HG02763 (cell line): ENCODE data around the gene PTPRA.
"Not testable (repeated sequence)": the region's sequence is repeated elsewhere in the genome, so short reads cannot be mapped to it uniquely, and the experiment has no call there.

ENCODE experiments used
- ATAC-seq: cut with Tn5 transposase; IDR thresholded peaks from one replicate; pipeline ENCODE4 v1.9.1; 2021; ENCODE audit warnings: mild to moderate bottlenecking, moderate library complexity; ENCODE audit not compliant: unreplicated experiment

PTPRA gene

GRCh38 chr20:3031524-3032147 is 158.4 kb downstream of the PTPRA start:
- ATAC-seq = no peak

DNA sequence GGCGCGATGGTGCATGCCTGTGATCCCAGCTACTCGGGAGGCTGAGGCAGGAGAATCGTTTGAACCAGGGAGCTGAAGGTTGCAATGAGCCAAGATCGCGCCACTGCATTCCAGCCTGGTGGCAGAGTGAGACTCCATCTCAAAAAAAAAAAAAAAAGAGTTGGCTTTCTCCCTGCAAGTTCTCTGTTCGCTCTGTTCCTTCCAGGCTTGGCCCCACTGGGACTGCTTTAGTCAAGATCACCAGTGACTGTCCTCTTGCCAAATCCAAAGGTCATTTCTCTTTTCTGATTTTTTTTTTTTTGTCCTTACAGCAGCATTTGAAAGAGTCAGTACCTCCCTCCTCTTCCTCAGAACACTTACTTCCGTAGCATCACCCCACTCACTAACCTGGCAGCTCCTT is 159.3 kb downstream of the PTPRA start:
- no peak for ATAC-seq

- ATAC-seq = no peak
Observed at GRCh38 chr20:3037654-3038053, 164.4 kb downstream of the PTPRA start.

DNA sequence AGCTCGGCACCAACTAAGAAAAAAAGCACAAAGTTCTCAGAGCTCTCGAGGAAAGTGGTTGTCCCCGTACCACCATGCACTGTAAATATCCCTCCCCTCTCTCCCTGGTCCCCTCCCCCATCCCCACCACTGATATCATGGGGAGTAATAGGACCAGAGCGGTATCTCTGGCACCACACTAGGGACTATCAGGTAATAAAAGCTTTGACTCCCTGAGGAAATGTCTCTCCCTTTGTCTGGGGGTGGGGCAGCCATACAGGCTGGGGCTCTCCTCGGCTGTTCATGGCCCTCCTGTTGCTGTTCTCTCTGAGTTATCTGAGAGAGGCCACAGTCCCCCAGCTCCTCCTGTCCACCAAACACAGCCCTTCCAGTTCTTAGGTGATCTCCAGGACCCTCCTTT is 165.2 kb downstream of the PTPRA start:
- ATAC-seq = no peak

- ATAC-seq = no peak
Observed at GRCh38 chr20:3039426-3039825, 166.1 kb downstream of the PTPRA start.

DNA sequence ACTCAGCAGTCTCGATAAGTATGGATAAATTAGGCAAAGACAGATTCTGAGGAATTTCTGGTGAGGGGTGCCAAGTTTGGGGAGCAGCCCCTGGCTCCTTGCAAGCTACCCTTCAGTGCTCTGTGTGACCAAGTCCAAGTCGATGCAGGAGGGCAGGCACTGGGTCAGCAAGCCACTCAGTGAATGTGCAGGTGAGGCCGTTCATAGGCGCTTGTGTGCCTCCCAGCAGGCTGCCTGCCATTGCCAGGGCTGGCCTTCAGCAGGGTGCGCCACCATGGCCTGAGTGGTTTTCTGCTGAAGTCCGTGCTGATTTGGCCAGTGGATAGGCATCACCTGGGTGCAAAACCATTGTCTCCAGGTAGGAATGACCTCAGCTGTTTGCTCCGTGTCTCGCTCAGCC is 166.8 kb downstream of the PTPRA start:
- ATAC-seq = no peak

DNA sequence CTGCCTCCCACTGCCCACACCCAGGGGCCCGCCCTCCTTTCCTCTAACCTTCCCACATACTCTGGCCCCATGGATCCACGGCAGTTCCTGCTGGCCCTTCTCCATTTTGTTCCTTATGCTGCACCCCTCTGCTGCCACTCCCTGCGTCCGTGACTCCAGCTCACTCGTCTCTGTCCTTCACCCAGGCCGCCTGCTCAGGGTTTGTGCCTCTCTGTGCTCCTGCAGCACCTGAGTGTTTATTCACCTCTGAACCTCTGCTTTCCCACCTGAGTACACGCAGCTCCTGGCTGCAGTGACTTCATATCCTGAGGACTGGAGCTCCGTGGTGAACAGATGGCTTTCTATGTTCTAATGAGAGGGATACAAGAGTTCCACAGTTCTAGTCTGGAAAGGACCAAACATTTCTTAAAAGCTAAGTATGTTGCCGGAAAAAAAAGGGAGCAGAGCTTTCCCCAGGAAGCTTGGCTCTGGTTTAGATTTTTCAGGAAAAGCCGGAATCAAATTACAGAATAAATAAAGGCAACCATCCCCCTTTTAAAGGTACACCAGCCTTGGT is 168.7 kb downstream of the PTPRA start:
- no peak for ATAC-seq

DNA sequence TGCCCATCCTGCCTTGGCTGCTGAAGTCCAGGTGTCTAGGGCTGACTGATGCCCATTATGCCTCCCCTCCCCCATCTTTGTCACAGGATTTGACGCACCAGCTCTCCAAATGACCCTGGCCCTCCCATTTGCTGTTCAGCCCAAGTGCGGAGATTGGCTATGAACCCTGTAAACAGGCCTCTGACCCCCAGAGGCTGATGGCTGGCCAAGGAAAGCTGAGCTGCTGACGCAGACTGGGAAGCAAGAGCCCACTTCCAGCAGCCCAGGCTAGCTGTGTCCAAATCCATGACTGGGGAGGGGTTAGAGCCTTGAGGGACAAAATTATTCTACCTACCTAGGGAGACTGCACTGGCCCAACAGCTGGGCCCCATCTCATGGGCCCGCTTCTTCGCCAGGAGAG is 169.3 kb downstream of the PTPRA start:
- no peak for ATAC-seq

- ATAC-seq = no peak
Observed at GRCh38 chr20:3043322-3043721, 170.0 kb downstream of the PTPRA start, which contains the start of gene GNRH2. Gene GNRH2, plus strand, starts transcription at chr20:3043622. Its CDS starts 793 bp downstream, at chr20:3044415.

GRCh38 chr20:3044336-3044965 is 171.2 kb downstream of the PTPRA start:
- no peak for ATAC-seq

GRCh38 chr20:3045042-3045815 is 171.9 kb downstream of the PTPRA start:
- peak; percentile 41 for ATAC-seq

GRCh38 chr20:3045816-3046676 is 172.8 kb downstream of the PTPRA start, which contains the start of gene MRPS26:
Gene MRPS26, plus strand, starts transcription at chr20:3046052. Its CDS starts 17 bp downstream, at chr20:3046069.
- ATAC-seq = peak; percentile 85

DNA sequence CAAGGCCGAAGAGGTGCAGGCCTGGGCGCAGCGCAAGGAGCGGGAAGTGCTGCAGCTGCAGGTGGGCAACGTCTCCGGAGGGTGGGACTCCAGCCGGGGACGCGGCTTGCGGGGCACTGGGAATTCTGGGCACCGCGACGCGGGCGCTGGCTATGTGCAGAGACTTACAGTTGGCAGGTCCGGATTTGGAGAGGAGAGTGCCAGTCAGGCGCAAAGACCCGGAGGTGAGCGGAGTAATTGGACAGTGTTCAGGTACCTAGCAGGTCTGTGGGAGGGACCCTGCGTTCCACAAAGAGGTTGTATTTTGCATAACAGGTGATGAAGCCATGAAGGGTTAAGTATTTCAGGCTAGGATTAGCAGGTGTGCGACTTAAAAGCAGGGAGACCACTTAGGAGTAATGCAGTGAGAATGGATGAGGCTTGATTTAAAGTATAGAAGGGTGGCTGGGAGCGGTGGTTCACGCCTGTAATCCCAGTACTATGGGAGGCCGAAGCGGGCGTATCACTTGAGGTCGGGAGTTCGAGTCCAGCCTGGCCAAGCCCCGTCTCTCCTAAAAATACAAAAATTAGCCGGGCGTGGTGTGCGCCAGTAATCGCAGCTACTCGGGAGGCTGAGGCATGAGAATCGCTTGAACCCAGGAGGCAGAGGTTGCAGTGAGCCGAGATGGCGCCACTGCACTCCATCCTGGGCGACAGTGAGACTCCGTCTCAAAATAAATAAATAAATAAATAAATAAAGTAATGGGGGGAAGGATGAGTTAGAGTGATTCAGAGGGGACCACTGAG is 173.6 kb downstream of the PTPRA start:
- no peak for ATAC-seq

GRCh38 chr20:3047486-3048419 is 174.5 kb downstream of the PTPRA start:
- ATAC-seq = no peak

- no peak for ATAC-seq
Observed at GRCh38 chr20:3051385-3052019, 178.2 kb downstream of the PTPRA start.

DNA sequence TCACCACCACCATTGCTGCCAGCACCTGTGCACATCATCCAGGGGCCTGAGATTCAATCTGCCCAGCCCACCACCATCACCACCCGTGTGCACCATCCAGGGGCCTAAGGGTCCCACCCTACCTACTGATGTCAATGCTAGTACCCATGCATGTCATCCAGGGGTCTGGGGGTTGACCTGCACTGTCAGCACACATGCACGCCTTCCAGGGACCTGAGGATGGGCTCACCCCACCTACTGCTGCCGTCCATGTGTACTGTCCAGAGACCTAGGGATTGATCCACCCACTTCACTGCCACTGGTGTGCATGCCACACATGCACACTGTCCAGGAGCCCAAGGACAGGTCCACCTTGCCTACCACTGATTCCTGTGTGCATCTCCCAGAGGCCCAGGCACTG is 186.2 kb downstream of the PTPRA start:
- ATAC-seq = no peak

DNA sequence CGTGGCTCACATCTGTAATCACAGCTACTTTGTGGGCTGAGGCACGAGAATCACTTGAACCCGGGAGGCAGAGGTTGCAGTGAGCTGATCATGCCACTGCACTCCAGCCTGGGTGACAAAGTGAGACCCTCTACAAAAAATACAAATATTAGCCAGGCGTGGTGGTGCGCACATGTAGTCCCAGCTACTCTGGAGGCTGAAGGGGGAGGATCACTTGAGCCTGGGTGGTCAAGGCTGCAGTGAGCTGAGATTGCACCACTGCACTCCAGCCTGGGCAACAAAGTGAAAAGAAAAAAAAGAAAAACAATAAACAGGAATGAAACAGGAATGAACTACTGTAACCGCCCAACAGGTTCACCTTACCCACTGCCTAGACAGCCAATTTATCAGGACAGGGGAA is 190.8 kb downstream of the PTPRA start:
- ATAC-seq = not testable (repeated sequence)
